K562 (cell line): ENCODE data around the gene C21orf58.

ENCODE experiments used
- CEBPB ChIP-seq: fragments of 450-650 bp; IDR thresholded peaks from 2 replicates; pipeline ENCODE4 v1.6.1; 2016; ENCODE audit warnings: missing genetic modification characterization, missing compliant biosample characterization
- EP300 ChIP-seq: IDR thresholded peaks from 2 replicates; pipeline ENCODE4 v1.6.1; 2012; ENCODE audit warnings: low read length, improper control_type of control experiment
- MYC ChIP-seq, 2 experiments: fragments of 250-450 bp in 1 of 2; sonication (Bioruptor Pico) in 1 of 2; IDR thresholded peaks; 2 replicates each; pipeline versions ENCODE4 v1.5.1 to v1.6.1; 2012 to 2021; ENCODE audit warnings: low read depth in 2 of 2, borderline replicate concordance in 1 of 2, improper control_type of control experiment in 1 of 2, low read length in 1 of 2, mild to moderate bottlenecking in 1 of 2, moderate library complexity in 1 of 2
- POLR2AphosphoS5 ChIP-seq: IDR thresholded peaks from 2 replicates; pipeline ENCODE4 v1.6.1; 2011; ENCODE audit warnings: mild to moderate bottlenecking, low read depth, low read length, moderate library complexity; ENCODE audit not compliant: control insufficient read depth, insufficient read depth
- SMAD2 ChIP-seq: fragments of 150-350 bp; IDR thresholded peaks from 2 replicates; pipeline ENCODE4 v1.6.1; 2014; ENCODE audit warnings: low read depth, mild to moderate bottlenecking, low read length
- ZNF280B ChIP-seq: fragments of 250-450 bp; sonication (Bioruptor Pico); IDR thresholded peaks from 2 replicates; pipeline ENCODE4 v1.5.1; 2021; ENCODE audit warnings: mild to moderate bottlenecking

GRCh38 chr21:46274797-46275390, 48.8 kb downstream of the C21orf58 start:
- TF ChIP-seq ZNF280B (CRISPR knock-in tag) = no peak
- no peak for TF ChIP-seq SMAD2
- no peak for TF ChIP-seq MYC (IDR thresholded peaks at IDR 0.05; ENCODE audit: low read depth, low read length)
- TF ChIP-seq MYC (CRISPR knock-in tag; IDR thresholded peaks at IDR 0.05; ENCODE audit: borderline replicate concordance, low read depth) = no peak
- TF ChIP-seq EP300 = no peak
- no peak for TF ChIP-seq CEBPB (tag)
- TF ChIP-seq POLR2AphosphoS5 = no peak
